IMR-90 (cell line): ENCODE data around the gene SLC17A8. TPM values are rescaled to one million over a fixed set of nuclear protein-coding genes. Genes with fewer than 3 reads are reported as not detected.

Source experiments
- ATAC-seq: fragments of 200-7000 bp; cut with Tn5 transposase; 2 replicates; pipeline ENCODE4 v1.9.1; 2020; ENCODE audit warnings: low read depth, mild to moderate bottlenecking, moderate library complexity
- BruUV-seq: library from RNA; stranded (reverse); fragments of 400-500 nt; replicated peaks from 2 replicates; lab custom pipeline; 2021; lab: Mats Ljungman, UMichigan
- CTCF ChIA-PET: fragments of 300-600 bp; formaldehyde crosslinking; extraction: SDS; loops from one replicate; lab custom pipeline; 2021; ENCODE audit warnings: antibody characterized with exemption; lab: Yijun Ruan, JAX
- POLR2A ChIA-PET: fragments of 300-600 bp; sonication (Branson Sonifier 250); formaldehyde crosslinking; loops from one replicate; lab custom pipeline; 2022; ENCODE audit warnings: antibody characterized with exemption; ENCODE audit not compliant: unreplicated experiment; lab: Charles Lee
- DNase-seq: peaks from one replicate; pipeline ENCODE4 v3.0.0; 2013
- H2AFZ ChIP-seq: replicated peaks from 2 replicates; pipeline ENCODE3; 2013; ENCODE audit warnings: low read length, mild to moderate bottlenecking; ENCODE audit not compliant: poor library complexity
- H2AK5ac ChIP-seq: 2 replicates; pipeline ENCODE4 v1.6.1; 2013; ENCODE audit warnings: low read depth, low read length, inconsistent platforms
- H2AK9ac ChIP-seq: replicated peaks from 2 replicates; pipeline ENCODE3; 2013; ENCODE audit warnings: mild to moderate bottlenecking, low read depth, low read length, moderate library complexity; ENCODE audit not compliant: poor library complexity
- H2BK120ac ChIP-seq: 2 replicates; pipeline ENCODE4 v1.6.1; 2013; ENCODE audit warnings: low read depth, low read length, inconsistent platforms
- H2BK15ac ChIP-seq: 3 replicates; pipeline ENCODE4 v1.6.1; 2013; ENCODE audit warnings: low read depth, low read length, inconsistent platforms
- H2BK20ac ChIP-seq: 2 replicates; pipeline ENCODE4 v1.6.1; 2013; ENCODE audit warnings: low read depth, mild to moderate bottlenecking, inconsistent platforms, low read length, moderate library complexity
- H2BK5ac ChIP-seq: 2 replicates; pipeline ENCODE4 v1.6.1; 2013; ENCODE audit warnings: mild to moderate bottlenecking, low read depth, low read length, inconsistent platforms; ENCODE audit not compliant: poor library complexity, severe bottlenecking
- H3K14ac ChIP-seq: replicated peaks from 2 replicates; pipeline ENCODE4 v1.6.1; 2013; ENCODE audit warnings: low read depth, low read length, inconsistent platforms
- H3K18ac ChIP-seq: 2 replicates; pipeline ENCODE4 v1.6.1; 2013; ENCODE audit warnings: low read depth, low read length, control low read depth
- H3K23ac ChIP-seq: 2 replicates; pipeline ENCODE4 v1.6.1; 2013; ENCODE audit warnings: low read depth, low read length, inconsistent platforms
- H3K27ac ChIP-seq: 2 replicates; pipeline ENCODE4 v1.5.1; 2013; ENCODE audit warnings: mild to moderate bottlenecking, control low read depth, low read length; ENCODE audit not compliant: insufficient read depth
- H3K27me3 ChIP-seq: 2 replicates; pipeline ENCODE4 v1.6.1; 2013; ENCODE audit warnings: low read length; ENCODE audit not compliant: control insufficient read depth, insufficient read depth
- H3K36me3 ChIP-seq: 2 replicates; pipeline ENCODE4 v1.6.1; 2013; ENCODE audit warnings: low read length, mixed read lengths; ENCODE audit not compliant: control insufficient read depth, insufficient read depth
- H3K4ac ChIP-seq: 2 replicates; pipeline ENCODE4 v1.6.1; 2013; ENCODE audit warnings: low read depth, low read length, inconsistent platforms
- H3K4me1 ChIP-seq: 2 replicates; pipeline ENCODE4 v1.6.1; 2013; ENCODE audit warnings: low read length, mixed read lengths; ENCODE audit not compliant: control insufficient read depth, insufficient read depth
- H3K4me2 ChIP-seq: 2 replicates; pipeline ENCODE4 v1.6.1; 2013; ENCODE audit warnings: low read depth, mild to moderate bottlenecking, control low read depth, low read length, moderate library complexity
- H3K4me3 ChIP-seq: 2 replicates; pipeline ENCODE4 v1.5.1; 2013; ENCODE audit warnings: low read depth, mild to moderate bottlenecking, control low read depth, low read length, moderate library complexity; ENCODE audit not compliant: insufficient read depth
- H3K56ac ChIP-seq: 2 replicates; pipeline ENCODE4 v1.6.1; 2013; ENCODE audit warnings: low read length, inconsistent platforms; ENCODE audit not compliant: insufficient read depth; ENCODE audit errors: extremely low read depth
- H3K79me1 ChIP-seq, 2 experiments: 2 replicates each; pipeline ENCODE4 v1.6.1; 2013; ENCODE audit warnings: low read length in 2 of 2, inconsistent platforms in 1 of 2, low read depth in 1 of 2
- H3K9ac ChIP-seq: 2 replicates; pipeline ENCODE4 v1.6.1; 2013; ENCODE audit warnings: low read depth, low read length, control low read depth
- H3K9me1 ChIP-seq: 2 replicates; pipeline ENCODE4 v1.6.1; 2013; ENCODE audit warnings: low read length, inconsistent platforms; ENCODE audit not compliant: insufficient read depth
- H3K9me3 ChIP-seq: 2 replicates; pipeline ENCODE4 v1.6.1; 2013; ENCODE audit warnings: low read length; ENCODE audit not compliant: control insufficient read depth, insufficient read depth
- H4K20me1 ChIP-seq: 2 replicates; pipeline ENCODE4 v1.6.1; 2013; ENCODE audit warnings: low read length, inconsistent platforms; ENCODE audit not compliant: insufficient read depth
- H4K5ac ChIP-seq: 2 replicates; pipeline ENCODE4 v1.6.1; 2013; ENCODE audit warnings: mild to moderate bottlenecking, low read depth, low read length, control low read depth
- H4K8ac ChIP-seq, 2 experiments: 2 replicates each; pipeline ENCODE4 v1.6.1; 2013; ENCODE audit warnings: low read depth in 2 of 2, low read length in 2 of 2, control low read depth in 1 of 2, inconsistent platforms in 1 of 2
- H4K91ac ChIP-seq: 2 replicates; pipeline ENCODE4 v1.6.1; 2013; ENCODE audit warnings: low read depth, low read length, inconsistent platforms; ENCODE audit not compliant: insufficient read depth
- FOS ChIP-seq: fragments of 150-350 bp; IDR thresholded peaks from 2 replicates; pipeline ENCODE4 v1.6.1; 2016; ENCODE audit warnings: low read depth, low read length
- WGBS, 2 experiments: methylation state at CpG; one replicate each; pipeline versions ENCODE4 v1.1.5 to v1.1.7; 2013; ENCODE audit warnings: missing lambda C conversion rate in 2 of 2; ENCODE audit not compliant: insufficient read length in 1 of 2; ENCODE audit errors: extremely low coverage in 2 of 2; 5-methylcytosine and 5-hydroxymethylcytosine counted together
- dilution Hi-C: fragments of 300-500 bp; cut with HindIII; formaldehyde crosslinking; loops from one replicate; pipeline ENCODE4 v1.14.3; 2018; ENCODE audit warnings: low sequenced_read_pairs; ENCODE audit not compliant: unreplicated experiment
- in situ Hi-C: fragments of 300-500 bp; cut with MboI; formaldehyde crosslinking; loops from 3 replicates; pipeline ENCODE4 v1.14.3; 2019; ENCODE audit warnings: low sequenced_read_pairs, inconsistent platforms, mixed read lengths
- intact Hi-C: fragments of 100-400 bp; cut with micrococcal nuclease; formaldehyde crosslinking; loops from 2 replicates; pipeline ENCODE4 v1.10.0; 2022
- polyA plus RNA-seq, 3 experiments: library from polyadenylated mRNA; depleted of rRNA; stranded (reverse); fragments of >200 nt; gene quantifications; 2 replicates each; pipeline ENCODE4 v1.2.3, GENCODE V29; 2012; ENCODE audit warnings: low replicate concordance in 1 of 3
- total RNA-seq: library from RNA; depleted of rRNA; stranded (reverse); fragments of >200 nt; gene quantifications from 2 replicates; pipeline ENCODE4 v1.2.3, GENCODE V29; 2012

The SLC17A8 gene
- total and polyA plus RNA-seq, 2 of the 4 experiments (the other 2 are of a cell fraction), result not detected

DNA sequence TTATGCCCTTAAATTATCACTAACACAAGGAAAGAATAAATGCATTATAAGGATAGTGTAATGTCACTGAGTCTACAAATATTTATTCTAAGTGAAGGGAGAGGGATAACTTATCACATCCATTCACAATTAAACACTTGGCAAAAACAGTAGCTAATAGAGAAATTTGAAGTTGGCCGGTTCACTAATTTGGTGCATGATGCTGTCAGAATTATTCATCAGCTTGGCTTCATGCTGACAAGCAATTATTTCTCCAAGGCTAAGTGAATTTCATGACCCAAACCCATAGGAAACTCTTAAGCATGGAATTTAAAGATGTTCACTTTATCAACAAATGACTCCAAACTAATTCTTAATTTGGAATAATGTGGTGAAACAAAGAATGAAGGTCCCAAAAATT is 91.8 kb downstream of the SLC17A8 start:
- TF ChIP-seq FOS, result no peak
- Histone ChIP-seq H2BK120ac (no peak overlapping the region), H3K27ac (no peak overlapping the region), H3K9ac (no peak overlapping the region), H3K4ac (no peak overlapping the region), H3K14ac (no peak overlapping the region), H4K5ac (no peak overlapping the region), H4K20me1 (no peaks in the 10 kb centered on the region), H3K56ac (no peak overlapping the region), H3K18ac (no peak overlapping the region), H3K9me3 (no peaks in the 10 kb centered on the region), H2AK5ac (no peak overlapping the region), H4K91ac (no peak overlapping the region), H2AK9ac (no peak overlapping the region), H3K79me1 (no peaks in the 10 kb centered on the region), H3K27me3 (no peaks in the 10 kb centered on the region; the same call in 1 of the 2 replicates), H4K8ac (no peak overlapping the region), H3K4me3 (no peak overlapping the region), H2BK20ac (no peak overlapping the region), H3K9me1 (no peaks in the 10 kb centered on the region), H2AFZ (no peak overlapping the region), H3K4me1 (no peaks in the 10 kb centered on the region), H3K4me2 (no peak overlapping the region), H2BK5ac (no peak overlapping the region), H3K23ac (no peak overlapping the region), H3K36me3 (no peaks in the 10 kb centered on the region), H2BK15ac (no peak overlapping the region)
- in situ Hi-C loops (no loop called here), dilution Hi-C loops (no loop called here), intact Hi-C loops (no loop called here)
- no peak for ATAC-seq
- BruUV-seq, result no TSS peak
- WGBS, 2 experiments, result no CpG with 5 or more reads among the region's 1 CpG
- DNase-seq, result no peak
- POLR2A ChIA-PET, result no interaction called here
- CTCF ChIA-PET, result no interaction called here
